NB4 (cell line): ENCODE results near the gene RELCH.

ENCODE experiments used
- DNase-seq: peaks from one replicate; pipeline ENCODE4 v3.0.0; 2010; ENCODE audit warnings: low read depth
- H3K4me3 ChIP-seq: one replicate; pipeline ENCODE4 v1.5.1; 2011; ENCODE audit warnings: mild to moderate bottlenecking, low read depth, low read length, moderate library complexity
- MAX ChIP-seq: IDR thresholded peaks from 2 replicates; pipeline ENCODE4 v1.6.1; 2011; ENCODE audit warnings: low read depth, low read length
- MYC ChIP-seq: IDR thresholded peaks from 2 replicates; pipeline ENCODE4 v1.6.1; 2011; ENCODE audit warnings: low read depth, low read length
- POLR2A ChIP-seq: IDR thresholded peaks from 2 replicates; pipeline ENCODE4 v1.6.1; 2011; ENCODE audit warnings: mild to moderate bottlenecking; ENCODE audit not compliant: insufficient read length; ENCODE audit errors: extremely low read depth
- TF ChIP-seq, protein P1 (sequence below): IDR thresholded peaks from one replicate; pipeline ENCODE4 v1.5.1; 2012; ENCODE audit warnings: low read depth, low read length

RELCH gene

DNA sequence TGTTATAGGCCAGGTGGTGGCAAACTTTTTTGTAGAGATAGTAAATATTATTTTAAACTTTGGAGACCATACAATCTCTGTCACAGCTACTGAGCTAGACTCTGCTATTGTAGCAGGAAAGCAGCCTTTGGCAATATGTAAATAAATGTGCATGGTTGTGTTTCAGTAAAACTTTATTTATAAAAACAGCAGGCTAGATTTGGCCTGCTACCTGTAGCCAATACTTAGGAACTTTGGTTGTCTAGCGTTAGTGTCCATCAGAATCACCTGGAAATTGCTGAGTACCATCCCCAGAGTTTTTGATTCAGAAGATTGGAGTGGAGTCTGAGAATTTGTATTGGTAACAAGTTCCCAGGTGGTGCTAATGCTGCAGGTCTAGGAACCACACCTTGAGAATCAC lies 114.3 kb downstream of the RELCH start:
- DNase-seq: no peak
- TF ChIP-seq, protein P1, sequence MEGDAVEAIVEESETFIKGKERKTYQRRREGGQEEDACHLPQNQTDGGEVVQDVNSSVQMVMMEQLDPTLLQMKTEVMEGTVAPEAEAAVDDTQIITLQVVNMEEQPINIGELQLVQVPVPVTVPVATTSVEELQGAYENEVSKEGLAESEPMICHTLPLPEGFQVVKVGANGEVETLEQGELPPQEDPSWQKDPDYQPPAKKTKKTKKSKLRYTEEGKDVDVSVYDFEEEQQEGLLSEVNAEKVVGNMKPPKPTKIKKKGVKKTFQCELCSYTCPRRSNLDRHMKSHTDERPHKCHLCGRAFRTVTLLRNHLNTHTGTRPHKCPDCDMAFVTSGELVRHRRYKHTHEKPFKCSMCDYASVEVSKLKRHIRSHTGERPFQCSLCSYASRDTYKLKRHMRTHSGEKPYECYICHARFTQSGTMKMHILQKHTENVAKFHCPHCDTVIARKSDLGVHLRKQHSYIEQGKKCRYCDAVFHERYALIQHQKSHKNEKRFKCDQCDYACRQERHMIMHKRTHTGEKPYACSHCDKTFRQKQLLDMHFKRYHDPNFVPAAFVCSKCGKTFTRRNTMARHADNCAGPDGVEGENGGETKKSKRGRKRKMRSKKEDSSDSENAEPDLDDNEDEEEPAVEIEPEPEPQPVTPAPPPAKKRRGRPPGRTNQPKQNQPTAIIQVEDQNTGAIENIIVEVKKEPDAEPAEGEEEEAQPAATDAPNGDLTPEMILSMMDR: no peak
- TF ChIP-seq POLR2A (no peak), MYC (no peak), MAX (no peak)
- no peak overlapping the region for H3K4me3 ChIP-seq

DNA sequence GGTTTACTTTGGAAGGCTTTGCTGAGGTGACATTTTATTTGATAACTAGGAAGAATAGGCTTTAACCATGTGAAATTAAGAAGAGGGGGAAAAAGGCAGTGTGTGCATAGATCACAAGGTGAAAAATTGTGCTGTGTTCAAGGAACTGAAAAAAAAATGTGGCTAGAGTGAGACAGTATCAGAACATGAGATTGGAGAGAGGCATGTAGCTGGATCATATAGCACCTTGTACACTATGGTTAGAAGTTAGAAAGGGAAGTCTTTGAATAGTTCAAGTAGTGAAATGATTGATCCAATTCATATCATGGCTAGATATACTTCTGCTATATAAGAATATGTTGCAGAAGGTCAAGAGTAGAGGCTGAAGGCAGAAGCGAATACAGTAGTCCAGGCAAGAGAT lies 125.8 kb downstream of the RELCH start:
- no peak for TF ChIP-seq POLR2A
- TF ChIP-seq MYC: no peak
- TF ChIP-seq, protein P1: no peak
- TF ChIP-seq MAX: no peak
- no peak for DNase-seq
- no peak overlapping the region for H3K4me3 ChIP-seq

GRCh38 chr18:62318228-62319180 lies 131.4 kb downstream of the RELCH start:
- no peak for DNase-seq
- TF ChIP-seq POLR2A: no peak
- no peak for TF ChIP-seq MAX
- TF ChIP-seq, protein P1: no peak
- TF ChIP-seq MYC: no peak
- H3K4me3 ChIP-seq: no peak overlapping the region

- H3K4me3 ChIP-seq: no peak overlapping the region
- TF ChIP-seq MYC (no peak), MAX (no peak), POLR2A (no peak)
- TF ChIP-seq, protein P1: no peak
Measured at GRCh38 chr18:62321201-62321600, 134.1 kb downstream of the RELCH start.

DNA sequence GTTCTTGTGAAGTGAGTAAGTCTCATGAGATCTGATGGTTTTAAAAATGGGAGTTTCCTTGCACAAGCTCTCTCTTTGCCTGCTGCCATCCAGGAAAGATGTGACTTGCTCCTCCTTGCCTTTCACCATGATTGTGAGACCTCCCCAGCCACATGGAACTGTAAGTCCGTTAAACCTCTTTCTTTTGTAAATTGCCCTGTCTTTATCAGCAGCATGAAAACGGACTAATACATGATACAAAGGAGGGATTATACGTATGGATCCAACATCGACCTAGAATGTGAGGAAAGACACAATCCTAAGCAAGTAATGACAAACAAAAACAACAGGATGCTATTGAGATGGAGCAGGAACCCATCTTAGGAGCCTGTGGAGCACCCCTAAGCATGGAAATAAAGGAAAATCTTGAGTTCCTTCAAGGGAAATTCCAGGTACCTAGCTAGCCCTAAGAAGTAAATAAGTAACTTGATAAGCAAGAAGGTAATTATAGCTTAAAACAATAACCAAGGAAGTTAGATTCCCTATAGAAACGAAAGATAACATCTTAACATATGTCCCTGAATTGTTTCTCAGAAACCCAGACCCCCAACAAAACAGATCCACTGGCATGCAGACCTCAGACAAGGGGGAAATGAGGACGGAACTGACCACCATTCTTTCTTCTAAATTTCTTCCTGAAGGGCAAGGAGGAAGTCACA lies 136.6 kb downstream of the RELCH start:
- TF ChIP-seq MYC (no peak), POLR2A (no peak), MAX (no peak)
- TF ChIP-seq, protein P1: no peak
- DNase-seq: no peak

More at GRCh38 chr18:62321201-62321600, 134.1 kb downstream of the RELCH start:
- no peak for DNase-seq

More for the DNA sequence above, 136.6 kb downstream of the RELCH start:
- H3K4me3 ChIP-seq: peak overlapping the region; percentile 27
